Prostate gland (tissue), 2 donors: Measurements from ENCODE around the gene GCM1.

Experiments used
- CTCF ChIP-seq, 4 experiments: fragments of 200-600 bp in 2 of 4; fragments of 450-650 bp in 2 of 4; sonication (generic) in 2 of 4; IDR thresholded peaks; 1 replicate in 3 of 4; 2 replicates in 1 of 4; pipeline ENCODE4 v1.5.1; 2016 to 2019; ENCODE audit warnings: antibody characterized with exemption in 4 of 4, mild to moderate bottlenecking in 2 of 4, moderate library complexity in 2 of 4
- POLR2A ChIP-seq: fragments of 450-650 bp; IDR thresholded peaks from one replicate; pipeline ENCODE4 v1.6.1; 2016; ENCODE audit warnings: antibody characterized with exemption, mild to moderate bottlenecking
- POLR2AphosphoS5 ChIP-seq: sonication (generic); formaldehyde crosslinking; IDR thresholded peaks from one replicate; pipeline ENCODE4 v1.6.1; 2017; ENCODE audit warnings: antibody characterized with exemption

- TF ChIP-seq POLR2AphosphoS5, result no peak
- TF ChIP-seq CTCF (IDR thresholded peaks at IDR 0.05), result no peak
- no peak for TF ChIP-seq POLR2A
Measured at GRCh38 chr6:53180678-53181077, 32.0 kb upstream of the GCM1 start.
